Panc1 (cell line): Measurements from ENCODE around the gene OPRD1. TPM values are rescaled to one million over a fixed set of nuclear protein-coding genes. Genes with fewer than 3 reads are reported as not detected.

ENCODE experiments used
- ATAC-seq: fragments of 200-7000 bp; cut with Tn5 transposase; 2 replicates; pipeline ENCODE4 v1.9.1; 2020; ENCODE audit warnings: mild to moderate bottlenecking, moderate library complexity
- BruUV-seq: library from RNA; stranded (reverse); fragments of 400-500 nt; replicated peaks from 2 replicates; lab custom pipeline; 2021; lab: Mats Ljungman, UMichigan
- CTCF ChIA-PET: fragments of 300-600 bp; sonication (Branson Sonifier 250); formaldehyde crosslinking; loops from one replicate; lab custom pipeline; 2022; ENCODE audit warnings: antibody characterized with exemption; lab: Charles Lee
- POLR2A ChIA-PET: fragments of 300-600 bp; sonication (Branson Sonifier 250); formaldehyde crosslinking; loops from one replicate; lab custom pipeline; 2022; ENCODE audit warnings: antibody characterized with exemption; lab: Charles Lee
- DNase-seq: peaks from one replicate; pipeline ENCODE4 v3.0.0-alpha.2; 2010; ENCODE audit warnings: low read depth, low spot score
- H3K27ac ChIP-seq: 2 replicates; pipeline ENCODE4 v1.5.1; 2011; ENCODE audit warnings: mild to moderate bottlenecking, low read length, inconsistent platforms
- H3K27me3 ChIP-seq: fragments of 200-500 bp; sonication (Bioruptor generic); 2 replicates; pipeline ENCODE4 v1.6.0; 2014; ENCODE audit warnings: low read length, inconsistent platforms; ENCODE audit not compliant: control insufficient read depth, insufficient read depth
- H3K36me3 ChIP-seq: fragments of 200-500 bp; sonication (Bioruptor generic); 2 replicates; pipeline ENCODE4 v1.5.1; 2014; ENCODE audit warnings: inconsistent platforms, mild to moderate bottlenecking, low read length, moderate library complexity; ENCODE audit not compliant: control insufficient read depth, insufficient read depth
- H3K4me1 ChIP-seq: 2 replicates; pipeline ENCODE4 v1.5.1; 2011; ENCODE audit warnings: inconsistent platforms, mild to moderate bottlenecking, low read length, moderate library complexity; ENCODE audit not compliant: control insufficient read depth, insufficient read depth
- H3K4me3 ChIP-seq, 2 experiments: 2 replicates each; pipeline ENCODE4 v1.5.1; 2011 to 2012; ENCODE audit warnings: low read depth in 2 of 2, low read length in 2 of 2, mild to moderate bottlenecking in 2 of 2, inconsistent platforms in 1 of 2, moderate library complexity in 1 of 2
- H3K9me3 ChIP-seq: fragments of 200-500 bp; sonication (Bioruptor generic); 2 replicates; pipeline ENCODE4 v1.5.1; 2014; ENCODE audit warnings: low read depth, mild to moderate bottlenecking, inconsistent platforms, low read length, moderate library complexity; ENCODE audit not compliant: control insufficient read depth, insufficient read depth
- CTCF ChIP-seq: fragments of 450-650 bp; IDR thresholded peaks from 2 replicates; pipeline ENCODE4 v1.5.1; 2017; ENCODE audit warnings: mild to moderate bottlenecking
- POLR2AphosphoS5 ChIP-seq: IDR thresholded peaks from 2 replicates; pipeline ENCODE4 v1.6.1; 2012; ENCODE audit warnings: mild to moderate bottlenecking, low read depth, low read length, moderate library complexity
- SIN3A ChIP-seq: IDR thresholded peaks from 2 replicates; pipeline ENCODE4 v1.6.1; 2012; ENCODE audit warnings: low read depth, mild to moderate bottlenecking, low read length, moderate library complexity, borderline replicate concordance; ENCODE audit not compliant: insufficient read depth
- TCF7L2 ChIP-seq: IDR thresholded peaks from 2 replicates; pipeline ENCODE4 v1.6.1; 2011; ENCODE audit warnings: mild to moderate bottlenecking, low read depth, low read length, inconsistent platforms
- in situ Hi-C: cut with HindIII; loops from 2 replicates; pipeline ENCODE4 v1.10.0; 2016; ENCODE audit warnings: low sequenced_read_pairs, low pct_unique_long_range_greater_than_20kb
- intact Hi-C: fragments of 100-400 bp; cut with micrococcal nuclease; formaldehyde crosslinking; loops from one replicate; pipeline ENCODE4 v1.10.0; 2022; ENCODE audit not compliant: unreplicated experiment
- total RNA-seq: library from RNA; stranded (reverse); gene quantifications from one replicate; pipeline ENCODE4 v1.2.1, GENCODE V29; 2021; ENCODE audit not compliant: unreplicated experiment
- TF ChIP-seq, protein P1 (sequence below), 2 experiments: IDR thresholded peaks; 2 replicates each; pipeline ENCODE4 v1.6.1; 2011 to 2012; ENCODE audit warnings: low read depth in 2 of 2, control low read depth in 1 of 2, low read length in 1 of 2, mild to moderate bottlenecking in 1 of 2, moderate library complexity in 1 of 2; ENCODE audit not compliant: insufficient read depth in 1 of 2

Gene OPRD1
- total RNA-seq, 1 experiment from 2014 or later = 5.4 TPM

DNA sequence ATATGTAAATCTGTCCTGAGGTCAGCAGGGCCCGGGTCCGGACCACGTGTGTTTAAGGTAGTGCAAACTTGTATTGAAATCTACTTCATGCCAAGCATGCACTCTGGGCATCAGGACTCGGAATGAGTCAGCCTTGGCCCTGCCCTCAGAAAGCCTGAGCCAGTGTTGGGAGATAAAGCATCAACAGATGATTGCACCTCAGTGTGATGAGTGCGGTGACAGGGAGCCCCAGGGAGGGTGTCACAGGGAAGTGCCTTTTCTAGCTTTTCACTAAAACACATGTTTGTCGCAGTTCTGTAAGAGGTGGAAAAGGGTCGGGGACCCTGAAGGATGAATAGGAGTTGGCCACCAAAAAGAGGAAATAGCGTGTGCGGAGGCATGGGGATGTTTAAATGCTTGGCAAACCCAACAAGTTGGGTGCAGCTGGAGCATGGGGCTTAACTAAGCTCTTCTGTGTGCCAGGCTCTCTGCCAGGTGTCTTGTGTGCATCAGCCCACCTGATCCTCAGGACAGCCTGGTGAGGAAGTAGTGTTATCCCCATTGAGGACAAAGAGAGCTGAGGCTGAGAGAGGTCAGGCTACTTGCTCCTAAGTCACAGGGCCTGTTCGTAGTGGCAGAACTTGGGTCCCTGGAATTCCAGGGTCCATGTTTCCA is 54.2 kb downstream of the OPRD1 start:
- CTCF ChIA-PET = interaction anchor here (0.7 kb wide), 1 partner anchor 225 kb away, joined by 8 read pairs; no protein-coding TSS in a partner anchor
- in situ Hi-C loops = no loop called here
- Histone ChIP-seq H3K9me3 (no peaks in the 10 kb centered on the region), H3K27ac (no peak overlapping the region), H3K4me1 (no peaks in the 10 kb centered on the region), H3K36me3 (no peaks in the 10 kb centered on the region), H3K27me3 (no peaks in the 10 kb centered on the region), H3K4me3 (no peak overlapping the region)
- POLR2A ChIA-PET = no interaction called here
- ATAC-seq (no peak), DNase-seq (no peak)
- no TSS peak for BruUV-seq
- intact Hi-C loops = no loop called here
- no peak for TF ChIP-seq POLR2AphosphoS5
- no peak for TF ChIP-seq SIN3A
- no peak for TF ChIP-seq CTCF
- TF ChIP-seq, protein P1, sequence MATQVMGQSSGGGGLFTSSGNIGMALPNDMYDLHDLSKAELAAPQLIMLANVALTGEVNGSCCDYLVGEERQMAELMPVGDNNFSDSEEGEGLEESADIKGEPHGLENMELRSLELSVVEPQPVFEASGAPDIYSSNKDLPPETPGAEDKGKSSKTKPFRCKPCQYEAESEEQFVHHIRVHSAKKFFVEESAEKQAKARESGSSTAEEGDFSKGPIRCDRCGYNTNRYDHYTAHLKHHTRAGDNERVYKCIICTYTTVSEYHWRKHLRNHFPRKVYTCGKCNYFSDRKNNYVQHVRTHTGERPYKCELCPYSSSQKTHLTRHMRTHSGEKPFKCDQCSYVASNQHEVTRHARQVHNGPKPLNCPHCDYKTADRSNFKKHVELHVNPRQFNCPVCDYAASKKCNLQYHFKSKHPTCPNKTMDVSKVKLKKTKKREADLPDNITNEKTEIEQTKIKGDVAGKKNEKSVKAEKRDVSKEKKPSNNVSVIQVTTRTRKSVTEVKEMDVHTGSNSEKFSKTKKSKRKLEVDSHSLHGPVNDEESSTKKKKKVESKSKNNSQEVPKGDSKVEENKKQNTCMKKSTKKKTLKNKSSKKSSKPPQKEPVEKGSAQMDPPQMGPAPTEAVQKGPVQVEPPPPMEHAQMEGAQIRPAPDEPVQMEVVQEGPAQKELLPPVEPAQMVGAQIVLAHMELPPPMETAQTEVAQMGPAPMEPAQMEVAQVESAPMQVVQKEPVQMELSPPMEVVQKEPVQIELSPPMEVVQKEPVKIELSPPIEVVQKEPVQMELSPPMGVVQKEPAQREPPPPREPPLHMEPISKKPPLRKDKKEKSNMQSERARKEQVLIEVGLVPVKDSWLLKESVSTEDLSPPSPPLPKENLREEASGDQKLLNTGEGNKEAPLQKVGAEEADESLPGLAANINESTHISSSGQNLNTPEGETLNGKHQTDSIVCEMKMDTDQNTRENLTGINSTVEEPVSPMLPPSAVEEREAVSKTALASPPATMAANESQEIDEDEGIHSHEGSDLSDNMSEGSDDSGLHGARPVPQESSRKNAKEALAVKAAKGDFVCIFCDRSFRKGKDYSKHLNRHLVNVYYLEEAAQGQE (IDR thresholded peaks at IDR 0.05; ENCODE audit: insufficient read depth in 1 of 2, low read depth in 2 of 2, low read length in 1 of 2) = no peak
- no peak for TF ChIP-seq TCF7L2

GRCh38 chr1:28867850-28868249 is 55.9 kb downstream of the OPRD1 start:
- no peaks in the 10 kb centered on the region for H3K9me3 ChIP-seq
- DNase-seq = no peak
- H3K27me3 ChIP-seq = no peaks in the 10 kb centered on the region
- no peak for ATAC-seq
- ChIA-PET CTCF (interaction anchor here (1.1 kb wide), 2 partner anchors 9 kb away, joined by 4 to 6 read pairs; no protein-coding TSS in a partner anchor), POLR2A (no interaction called here)
- in situ Hi-C loops (no loop called here), intact Hi-C loops (no loop called here)
- H3K27ac ChIP-seq = no peak overlapping the region
- no peaks in the 10 kb centered on the region for H3K4me1 ChIP-seq
- H3K4me3 ChIP-seq = no peak overlapping the region
- no TSS peak for BruUV-seq
- TF ChIP-seq TCF7L2 (no peak), SIN3A (no peak), POLR2AphosphoS5 (no peak), CTCF (no peak)
- TF ChIP-seq, protein P1 (IDR thresholded peaks at IDR 0.05; ENCODE audit: insufficient read depth in 1 of 2, low read depth in 2 of 2, low read length in 1 of 2) = no peak
- no peaks in the 10 kb centered on the region for H3K36me3 ChIP-seq
